Limb (tissue), 2 donors: ENCODE results near the gene CTPS2.
"Not testable (repeated sequence)": the region's sequence is repeated elsewhere in the genome, so short reads cannot be mapped to it uniquely, and the experiment has no call there.

Source experiments
- DNase-seq, 2 donors: peaks; one replicate each; pipeline ENCODE4 v3.0.0-alpha.2; 2016; ENCODE audit errors: extremely low spot score in 2 of 2

Gene CTPS2

GRCh38 chrX:16659321-16659720 is 53.1 kb downstream of the CTPS2 start:
- DNase-seq, result no peak

- DNase-seq, result no peak
These were observed 54.2 kb downstream of the CTPS2 start for GRCh38 chrX:16658284-16658683.

DNA sequence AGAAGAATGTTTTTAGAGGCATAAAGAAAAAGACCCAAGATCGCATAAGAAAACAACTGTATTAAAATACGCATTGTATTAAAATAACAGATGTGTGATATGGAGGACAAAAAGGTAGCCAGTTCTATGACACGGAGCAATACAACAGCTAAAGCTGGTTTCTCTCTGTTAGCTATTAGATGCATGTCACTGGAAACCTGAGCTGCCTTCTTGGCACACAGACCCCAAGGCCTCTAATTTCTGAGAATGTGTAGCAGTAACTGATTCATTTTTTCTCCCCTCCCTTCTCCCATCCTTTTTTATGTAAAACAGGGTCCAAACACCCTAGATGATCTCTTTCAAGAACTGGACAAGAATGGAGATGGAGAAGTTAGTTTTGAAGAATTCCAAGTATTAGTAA is 58.4 kb downstream of the CTPS2 start:
- no peak for DNase-seq

- no peak for DNase-seq
These were observed 59.0 kb downstream of the CTPS2 start for GRCh38 chrX:16653424-16653823.

- DNase-seq, result no peak
These were observed 61.0 kb downstream of the CTPS2 start for GRCh38 chrX:16651391-16652024.

GRCh38 chrX:16649858-16650257 is 62.6 kb downstream of the CTPS2 start, which contains the start of gene S100G:
Gene S100G (plus strand): TSS chrX:16650158. CDS start chrX:16651007, 849 bp downstream.
- no peak for DNase-seq

GRCh38 chrX:16646366-16647138 is 65.9 kb downstream of the CTPS2 start:
- DNase-seq, result no peak

DNA sequence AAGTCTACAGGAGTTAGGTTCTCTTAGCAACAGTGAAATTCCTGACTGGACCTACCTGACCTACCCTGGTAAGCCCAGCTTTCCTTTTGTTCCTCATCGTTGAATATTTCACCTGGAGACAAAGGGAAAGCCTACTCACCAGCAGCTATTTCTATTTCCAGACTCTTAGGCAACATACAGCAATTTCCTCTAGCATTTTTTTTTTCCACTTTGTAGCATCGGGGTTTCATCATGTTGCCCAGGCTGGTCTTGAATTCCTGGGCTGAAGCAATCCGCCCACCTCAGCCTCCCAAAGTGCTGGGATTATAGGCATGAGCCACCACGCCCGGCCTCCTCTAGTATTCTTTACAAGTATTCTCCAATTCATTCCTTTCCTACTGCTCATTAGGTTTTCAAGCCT is 69.3 kb downstream of the CTPS2 start:
- DNase-seq, result no peak

DNA sequence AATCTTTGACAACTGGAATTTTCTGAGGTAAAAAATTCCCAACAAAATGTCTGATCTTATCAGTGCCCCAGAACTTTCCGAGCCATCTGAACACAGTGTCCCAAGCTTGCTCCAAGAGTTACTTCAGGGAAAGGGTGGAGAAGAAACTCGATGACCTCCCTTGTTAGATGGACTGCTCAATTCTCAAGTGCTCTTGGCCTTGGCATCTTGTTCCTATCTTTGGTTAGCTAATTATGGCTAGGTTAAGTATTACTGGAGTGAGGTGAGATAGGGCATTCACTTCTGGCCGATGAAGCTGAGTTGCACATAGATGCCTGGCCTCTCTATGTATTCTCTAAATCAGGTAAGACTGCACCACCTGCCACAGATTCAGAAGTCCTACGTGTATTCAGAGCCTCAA is 71.6 kb downstream of the CTPS2 start:
- DNase-seq, result no peak

GRCh38 chrX:16639966-16640365 is 72.5 kb downstream of the CTPS2 start:
- DNase-seq, result no peak

- no peak for DNase-seq
These were observed 73.9 kb downstream of the CTPS2 start for GRCh38 chrX:16638533-16638932.

DNA sequence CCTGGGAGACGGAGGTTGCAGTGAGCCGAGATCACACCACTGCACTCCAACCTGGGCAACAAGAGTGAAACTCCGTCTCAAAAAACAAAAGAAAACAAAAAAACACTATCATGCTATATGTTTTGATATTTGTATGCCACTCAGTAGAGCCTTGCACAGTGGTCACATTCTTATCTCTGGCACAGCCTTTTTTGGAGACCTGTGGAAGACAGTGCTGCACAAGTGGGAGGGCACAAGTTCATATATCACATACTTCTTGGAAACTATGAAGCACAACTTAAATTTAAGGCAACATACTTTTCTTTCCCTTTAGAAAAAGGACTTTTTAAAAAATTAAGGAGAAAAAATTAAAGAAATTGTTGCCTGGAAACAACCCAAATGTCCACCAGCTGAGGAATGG is 76.9 kb downstream of the CTPS2 start:
- DNase-seq, result no peak

GRCh38 chrX:16635040-16635439 is 77.4 kb downstream of the CTPS2 start:
- DNase-seq, result no peak

DNA sequence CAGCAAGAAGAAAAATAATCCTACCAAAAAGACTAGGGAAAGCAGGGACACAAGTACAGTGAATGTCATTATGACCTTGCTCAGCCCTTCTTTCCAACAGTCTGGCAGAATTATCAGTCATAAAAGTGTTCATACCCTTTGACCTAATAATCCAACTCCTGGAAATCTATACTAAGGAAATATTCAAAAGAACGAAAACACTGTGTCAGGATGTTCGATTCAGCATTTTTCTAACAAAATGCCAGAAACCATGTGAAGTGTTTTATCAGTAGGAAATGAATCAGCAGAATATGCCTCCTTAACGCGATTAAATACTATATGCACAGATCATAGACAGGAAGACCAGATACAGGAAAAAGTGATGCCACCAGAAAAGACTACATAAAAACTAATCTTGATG is 78.7 kb downstream of the CTPS2 start:
- DNase-seq, result no peak

- no peak for DNase-seq
These were observed 82.6 kb downstream of the CTPS2 start for GRCh38 chrX:16629909-16630308.

- DNase-seq, result no peak
These were observed 83.4 kb downstream of the CTPS2 start for GRCh38 chrX:16628946-16629595.

- DNase-seq, result not testable (repeated sequence)
These were observed 84.0 kb downstream of the CTPS2 start for GRCh38 chrX:16628511-16628910.

DNA sequence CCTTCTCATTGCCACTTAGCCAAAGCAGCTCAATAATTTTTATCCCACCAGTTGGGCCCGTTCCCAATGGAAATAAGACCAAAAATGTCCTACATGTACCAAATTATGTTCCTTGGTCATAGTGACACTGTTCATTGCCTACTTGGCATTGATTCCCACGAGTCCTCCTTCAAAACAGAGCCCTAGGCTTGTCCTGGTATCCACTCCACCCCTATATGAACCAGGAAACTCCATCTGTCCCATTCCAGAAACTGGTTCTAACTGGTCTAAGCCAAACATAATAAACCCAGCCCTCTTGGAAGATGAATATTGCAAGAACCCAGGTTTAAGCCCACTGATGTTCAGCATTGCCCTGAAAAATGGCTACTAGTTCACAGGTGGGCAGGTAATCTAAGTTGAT is 93.4 kb downstream of the CTPS2 start:
- DNase-seq, result no peak

DNA sequence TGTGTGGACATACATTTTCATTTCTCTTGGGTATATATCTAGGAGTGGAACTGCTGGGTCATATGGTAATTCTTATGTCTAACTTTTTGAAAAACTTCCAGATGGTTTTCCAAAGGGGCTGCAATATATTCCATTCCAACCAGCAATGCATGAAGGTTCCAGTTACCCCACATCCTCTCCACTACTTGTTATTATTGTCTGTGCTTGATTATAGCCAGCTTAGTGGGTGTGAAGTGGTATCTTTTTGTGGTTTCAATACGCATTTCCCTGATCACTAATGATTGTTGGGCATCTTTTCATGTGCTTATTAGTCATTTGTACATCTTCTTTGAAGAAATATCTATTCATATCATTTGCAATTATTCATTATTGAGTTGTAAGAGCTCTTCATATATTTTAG is 94.0 kb downstream of the CTPS2 start:
- no peak for DNase-seq

- no peak for DNase-seq
These were observed 95.1 kb downstream of the CTPS2 start for GRCh38 chrX:16617382-16617781.

- DNase-seq, result no peak
These were observed 100.1 kb downstream of the CTPS2 start for GRCh38 chrX:16612257-16612897.

DNA sequence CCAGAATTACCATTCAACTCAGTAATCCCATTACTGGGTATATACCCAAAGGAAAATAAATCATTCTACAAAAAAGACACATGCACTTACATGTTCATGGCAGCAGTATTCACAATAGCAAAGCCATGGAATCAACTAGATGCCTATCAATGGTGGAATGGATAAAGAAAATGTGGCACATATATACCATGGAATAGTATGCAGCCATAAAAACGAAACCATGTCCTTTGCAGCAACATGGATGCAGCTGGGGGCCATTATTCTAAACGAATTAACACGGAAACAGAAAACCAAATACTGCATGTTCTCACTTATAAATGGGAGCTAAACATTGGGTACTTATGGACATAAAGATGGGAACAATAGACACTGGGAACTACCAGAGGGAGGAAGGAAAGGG is 101.8 kb downstream of the CTPS2 start:
- DNase-seq, result not testable (repeated sequence)
